Astrocyte of the spinal cord (primary cell): ENCODE measurements around the gene SLC4A1AP.

Experiments
- DNase-seq: peaks from one replicate; pipeline ENCODE4 v3.0.0; 2011; ENCODE audit warnings: low read depth, low spot score
- H3K4me3 ChIP-seq: 2 replicates; pipeline ENCODE4 v1.5.1; 2011; ENCODE audit warnings: low read depth, mild to moderate bottlenecking, low read length, moderate library complexity
- CTCF ChIP-seq: IDR thresholded peaks from 2 replicates; pipeline ENCODE4 v1.5.1; 2012; ENCODE audit warnings: low read depth, mild to moderate bottlenecking, low read length, inconsistent platforms
- in situ Hi-C: cut with HindIII; loops from 2 replicates; pipeline ENCODE4 v1.10.0; 2017; ENCODE audit warnings: low sequenced_read_pairs

SLC4A1AP gene

GRCh38 chr2:27735263-27735904 lies 71.7 kb downstream of the SLC4A1AP start:
- in situ Hi-C loops, result no loop called here
- peak; percentile 51 for DNase-seq
- no peak overlapping the region for H3K4me3 ChIP-seq
- no peak for TF ChIP-seq CTCF

- in situ Hi-C loops, result no loop called here
- no peak for TF ChIP-seq CTCF
- DNase-seq, result no peak
- H3K4me3 ChIP-seq, result no peak overlapping the region
These were observed 72.6 kb downstream of the SLC4A1AP start for GRCh38 chr2:27736031-27736889.

DNA sequence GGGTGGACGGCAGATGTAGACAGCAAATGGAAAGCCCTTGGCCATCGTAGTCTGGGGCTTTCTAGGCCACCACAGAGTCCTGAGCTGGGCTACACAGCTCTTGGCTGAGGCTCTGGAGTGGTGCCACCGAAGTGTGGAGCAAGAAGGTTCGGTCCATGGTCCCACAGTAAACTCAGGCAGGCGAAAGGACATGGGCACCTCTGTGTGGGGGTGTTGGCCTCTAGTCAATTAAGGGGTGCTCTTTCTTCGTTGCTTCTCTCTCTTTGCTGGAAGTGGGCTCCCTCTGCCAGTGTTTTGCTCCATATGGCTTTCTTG lies 73.2 kb downstream of the SLC4A1AP start:
- in situ Hi-C loops, result no loop called here
- TF ChIP-seq CTCF, result no peak
- no peak overlapping the region for H3K4me3 ChIP-seq
- DNase-seq, result no peak

GRCh38 chr2:27737676-27738348 lies 74.1 kb downstream of the SLC4A1AP start:
- no peak for TF ChIP-seq CTCF
- DNase-seq, result peak; percentile 47
- in situ Hi-C loops, result no loop called here
- H3K4me3 ChIP-seq, result no peak overlapping the region

DNA sequence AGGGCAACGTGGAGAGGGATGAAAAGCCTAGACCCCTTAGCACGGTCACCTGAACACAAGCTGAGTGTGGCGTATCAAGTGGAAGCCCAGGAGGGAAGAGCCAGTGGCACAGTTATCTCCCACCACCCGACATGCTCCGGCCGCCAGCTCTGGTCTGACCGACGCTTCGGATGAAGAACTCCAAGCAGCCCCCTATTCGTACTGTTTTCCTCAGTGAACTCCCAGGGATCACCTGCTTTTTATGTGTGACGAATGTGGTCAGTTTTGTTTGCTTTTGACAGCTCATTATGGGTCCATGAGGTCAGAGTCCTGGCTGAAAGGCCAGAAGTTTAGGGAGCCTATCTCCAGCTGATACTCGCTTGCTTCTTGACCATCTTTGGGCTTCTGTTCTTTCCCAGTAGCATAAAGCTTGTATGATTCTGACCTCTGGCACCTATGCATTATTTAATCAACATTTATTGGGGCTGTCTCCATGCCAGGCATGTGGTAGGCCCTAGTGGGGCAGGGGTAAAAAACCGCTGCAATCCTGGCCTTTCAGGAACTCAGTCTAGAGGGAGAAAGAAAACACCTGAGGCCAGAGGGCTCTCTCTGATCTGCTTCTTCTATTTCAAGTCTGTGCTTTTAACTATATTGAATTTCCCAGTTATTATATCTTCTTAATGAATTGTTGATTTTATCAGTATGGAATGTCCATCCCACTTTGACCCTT lies 74.8 kb downstream of the SLC4A1AP start:
- no peak overlapping the region for H3K4me3 ChIP-seq
- DNase-seq, result no peak
- TF ChIP-seq CTCF, result no peak
- in situ Hi-C loops, result no loop called here

- no peak for DNase-seq
- in situ Hi-C loops, result no loop called here
- no peak for TF ChIP-seq CTCF
- H3K4me3 ChIP-seq, result no peak overlapping the region
These were observed 75.3 kb downstream of the SLC4A1AP start for GRCh38 chr2:27739058-27739373.
